ENCODE results near the gene KLHDC8A.

DNA sequence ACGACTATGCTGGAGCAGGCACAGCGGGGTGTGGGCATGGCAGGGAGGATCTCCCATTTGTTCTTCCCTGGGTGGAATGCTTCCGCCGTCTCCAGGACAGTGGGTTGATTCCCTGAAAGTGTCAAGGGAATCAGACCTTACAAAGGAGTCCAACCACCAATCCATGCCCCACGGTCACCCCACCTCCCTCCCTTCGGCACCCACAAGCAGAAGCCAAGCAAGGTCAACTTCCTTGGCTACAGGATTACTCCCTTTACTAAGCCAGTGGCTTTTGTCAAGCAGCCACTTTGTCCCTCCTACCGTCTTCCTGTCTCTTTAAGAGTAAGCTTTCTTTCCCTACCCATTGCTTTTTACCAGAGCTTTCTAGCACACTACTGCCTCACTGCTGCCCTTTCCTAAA lies 19.2 kb downstream of the KLHDC8A start:
- TF ChIP-seq EZH2 (IDR thresholded peaks at IDR 0.05; ENCODE audit: low read length) (no peak), CTCF (optimal IDR thresholded peaks at IDR 0.05 in 1 of 3, IDR thresholded peaks at IDR 0.05 in 1 of 3, conservative IDR thresholded peaks at IDR 0.05 in 1 of 3; ENCODE audit: extremely low read depth in 1 of 3, insufficient read depth in 2 of 3, low read length in 3 of 3) (no peak)

Measured in keratinocyte (primary cell).